ENCODE results near the gene TBC1D22A.

Gene TBC1D22A

DNA sequence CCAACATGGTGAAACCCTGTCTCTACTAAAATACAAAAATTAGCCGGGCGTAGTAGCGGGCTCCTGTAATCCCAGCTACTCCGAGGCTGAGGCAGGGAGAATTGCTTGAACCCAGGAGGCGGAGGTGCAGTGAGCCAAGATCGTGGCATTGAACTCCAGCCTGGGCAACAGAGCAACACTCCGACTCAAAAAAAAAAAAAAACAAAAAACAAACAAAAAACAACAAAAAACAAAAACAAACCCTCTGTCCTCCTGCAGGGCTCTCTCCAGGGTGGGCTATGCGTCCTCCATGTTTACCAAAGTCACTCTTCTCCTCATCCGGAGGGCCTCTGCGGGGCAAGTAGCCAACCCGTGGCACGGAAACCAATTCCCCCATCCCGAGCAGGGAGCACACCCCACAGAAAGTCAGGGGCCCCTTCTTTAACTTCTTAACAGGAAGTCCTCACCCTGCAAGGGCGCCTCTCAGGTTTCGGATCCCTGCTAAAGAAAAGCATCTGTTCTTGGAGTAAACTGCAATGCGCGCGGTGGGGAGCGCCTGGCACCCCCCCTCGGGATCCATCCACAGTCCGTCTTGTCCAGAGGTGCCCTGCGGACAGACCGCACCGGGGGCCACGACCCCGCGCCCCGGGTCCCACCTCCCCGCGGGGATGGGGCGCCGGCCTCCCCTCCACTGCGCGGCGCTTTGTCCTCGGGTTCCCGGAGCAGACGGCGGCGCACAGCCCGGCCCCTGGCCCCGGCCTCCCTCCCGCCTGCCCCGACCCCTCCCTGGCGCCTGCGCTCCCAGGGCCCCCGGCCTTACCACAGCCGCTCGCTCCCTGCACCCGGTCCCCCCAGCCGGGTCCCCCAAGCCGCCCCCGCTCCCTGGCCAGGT, 25.1 kb upstream of the TBC1D22A start:
- no peak for DNase-seq

DNA sequence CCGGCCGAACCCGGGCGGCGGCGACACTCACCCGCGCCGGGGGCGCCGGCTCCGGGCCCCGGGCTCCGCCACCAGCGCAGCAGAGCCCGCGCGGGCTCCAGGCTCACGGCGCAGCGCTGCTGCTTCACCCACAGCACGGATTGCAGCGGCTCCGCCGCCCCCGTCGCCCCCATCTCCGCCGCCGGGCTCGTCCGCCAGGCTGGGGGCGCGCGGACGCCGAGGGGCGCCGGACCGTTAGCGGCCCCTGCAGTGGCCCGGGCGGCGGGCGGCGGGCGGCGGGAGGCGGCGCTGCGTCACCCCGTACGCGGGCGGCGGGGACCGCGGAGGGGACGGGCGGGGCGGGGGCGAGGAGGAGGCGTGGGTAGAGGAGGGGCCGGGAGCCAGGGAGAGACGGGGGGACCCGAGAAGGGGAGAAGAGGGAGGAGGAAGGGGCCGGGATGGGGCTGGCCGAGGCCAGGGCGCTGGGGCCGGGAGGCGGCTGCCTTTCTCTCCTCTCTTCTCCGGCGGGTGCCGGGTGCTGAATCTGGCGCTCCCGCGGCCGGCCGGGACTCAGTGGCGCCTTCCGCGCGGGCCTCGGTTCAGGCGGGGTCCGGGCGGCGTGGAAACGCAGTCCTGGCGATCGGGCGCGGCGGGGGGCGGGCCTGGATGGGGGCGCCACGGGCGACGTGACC, 24.3 kb upstream of the TBC1D22A start, which contains the start of gene CERK:
TSS of gene CERK (minus strand) at position 277 of the 671 bp plus-strand sequence. CDS start at position 173, 104 bp downstream.
- peak; percentile 25 for DNase-seq

DNA sequence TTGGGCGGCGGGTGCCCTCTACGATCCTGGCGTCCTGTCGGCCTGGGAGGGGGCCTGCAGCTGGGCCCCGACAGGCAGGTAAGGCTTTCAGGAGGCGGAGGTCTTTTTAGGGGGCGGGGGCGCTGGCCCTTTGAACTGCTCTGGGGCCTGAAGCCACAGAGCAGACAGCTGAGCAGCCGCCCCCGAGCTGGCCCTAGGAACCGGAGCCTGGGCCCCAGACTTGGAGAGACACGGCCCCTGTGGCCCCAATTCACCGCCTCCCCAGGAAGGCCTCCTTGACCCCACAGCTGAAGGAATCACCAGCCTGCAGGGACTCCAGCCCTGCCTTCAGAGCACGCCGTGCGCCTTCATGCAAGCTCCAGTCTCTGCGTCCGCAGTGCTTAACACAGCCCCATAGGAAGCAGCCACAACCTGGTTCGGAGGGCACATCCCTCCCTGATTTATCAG, 23.8 kb upstream of the TBC1D22A start:
- no peak for DNase-seq

DNA sequence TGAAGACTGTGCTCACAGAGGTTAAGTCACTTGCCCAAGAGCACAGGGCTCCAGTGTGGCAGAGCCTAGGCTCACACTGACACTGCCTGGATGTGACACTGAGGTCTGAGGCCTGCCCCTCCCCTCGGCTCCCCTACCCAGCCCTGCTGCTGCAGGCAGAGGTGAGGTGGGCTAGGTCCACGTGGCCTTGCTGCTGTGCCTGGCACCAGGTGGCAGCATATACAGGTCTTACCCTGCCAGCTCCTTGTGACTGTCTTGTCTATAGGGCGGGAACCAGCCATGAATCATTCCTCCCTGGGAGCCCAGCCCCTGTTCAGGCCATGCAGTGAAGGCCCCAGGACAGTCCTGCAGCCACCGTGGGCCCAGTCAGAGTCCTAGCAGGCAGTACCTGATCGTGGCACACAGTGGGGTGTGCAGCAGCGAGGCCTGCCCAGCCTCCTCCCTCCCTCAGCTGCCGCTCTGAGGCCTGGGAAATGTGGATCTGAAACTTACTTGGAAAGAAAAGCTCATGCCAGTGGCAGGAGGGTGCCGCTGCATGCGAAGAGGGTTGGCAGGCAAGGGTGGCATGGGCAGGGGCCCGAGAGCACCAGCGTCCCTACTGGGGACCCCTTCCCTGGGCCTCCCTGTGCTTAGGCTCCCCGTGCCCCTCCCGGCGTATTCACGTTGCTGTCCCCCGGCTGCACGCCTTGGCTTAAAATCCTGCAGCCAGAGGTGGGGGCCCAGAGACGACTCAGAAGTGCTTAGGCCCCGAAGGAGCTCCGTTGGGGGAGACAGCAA, 23.2 kb upstream of the TBC1D22A start:
- no peak for DNase-seq

DNA sequence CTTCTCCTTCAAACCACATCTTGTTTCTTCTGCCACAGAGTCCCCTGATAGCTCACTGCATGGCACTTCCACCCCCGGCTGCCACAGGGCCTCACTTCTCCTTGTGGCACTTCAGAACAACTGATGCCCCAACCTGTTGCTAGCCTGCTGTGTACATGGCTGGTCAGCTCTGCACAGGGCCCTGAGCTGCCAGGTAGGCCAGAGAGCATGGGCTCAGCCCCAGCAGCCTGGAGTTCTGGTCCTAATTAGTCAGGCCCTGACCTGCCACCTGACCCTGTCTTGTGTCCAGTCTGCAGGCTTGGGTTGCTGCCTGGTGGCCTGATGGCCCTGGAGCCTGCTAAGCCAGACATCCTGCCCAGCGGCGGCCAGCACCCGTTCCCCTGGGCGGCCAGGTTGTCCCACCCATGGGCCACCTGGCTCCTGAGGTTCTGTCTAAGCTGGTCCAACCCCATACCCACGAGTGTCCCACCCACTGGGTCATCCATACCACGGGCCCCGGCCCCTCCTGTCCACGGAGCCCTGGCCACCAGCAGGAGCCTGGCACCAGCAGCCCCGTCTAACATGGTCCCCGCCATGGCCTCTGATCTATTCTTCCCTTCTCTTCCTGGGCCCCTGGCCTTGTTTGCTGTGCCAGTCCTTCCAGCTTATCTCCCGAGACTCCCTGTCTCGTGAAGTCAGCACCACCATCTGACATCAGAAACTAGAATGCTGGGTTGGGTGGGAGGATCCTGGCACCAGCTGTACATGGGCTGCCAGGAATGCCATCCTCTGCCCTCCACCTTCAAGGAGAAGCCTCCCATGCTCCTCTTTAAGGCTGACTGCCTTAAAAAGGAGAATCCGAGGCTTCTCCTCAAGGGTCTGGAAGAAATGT, 21.3 kb upstream of the TBC1D22A start:
- no peak for DNase-seq

DNA sequence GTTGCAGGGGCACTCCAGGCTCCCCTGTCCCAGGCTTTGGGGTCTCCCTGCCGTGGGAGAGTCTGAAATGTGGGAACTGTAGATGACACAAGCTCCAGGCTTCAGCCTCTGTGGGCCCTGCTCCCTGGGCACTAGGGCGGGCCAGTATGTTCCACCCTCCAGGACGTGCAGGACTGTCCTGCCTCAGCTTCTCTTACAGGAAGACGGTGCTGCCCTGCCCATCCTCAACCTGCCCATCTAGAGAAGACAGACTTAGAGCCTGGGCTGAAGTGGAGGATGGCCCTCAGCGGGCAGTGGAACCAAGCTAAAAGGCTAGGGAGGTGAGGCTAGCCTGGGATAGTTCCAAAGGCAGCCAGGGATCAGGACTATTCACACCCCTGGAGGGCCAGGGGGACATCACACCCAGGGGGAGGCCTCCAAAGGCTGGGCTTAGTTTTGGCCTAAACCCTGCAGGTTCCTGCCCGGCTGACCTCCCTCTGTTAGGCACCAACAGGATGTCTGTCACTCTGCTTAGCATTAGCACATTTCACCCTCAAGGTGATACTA, 20.4 kb upstream of the TBC1D22A start:
- DNase-seq = no peak

DNA sequence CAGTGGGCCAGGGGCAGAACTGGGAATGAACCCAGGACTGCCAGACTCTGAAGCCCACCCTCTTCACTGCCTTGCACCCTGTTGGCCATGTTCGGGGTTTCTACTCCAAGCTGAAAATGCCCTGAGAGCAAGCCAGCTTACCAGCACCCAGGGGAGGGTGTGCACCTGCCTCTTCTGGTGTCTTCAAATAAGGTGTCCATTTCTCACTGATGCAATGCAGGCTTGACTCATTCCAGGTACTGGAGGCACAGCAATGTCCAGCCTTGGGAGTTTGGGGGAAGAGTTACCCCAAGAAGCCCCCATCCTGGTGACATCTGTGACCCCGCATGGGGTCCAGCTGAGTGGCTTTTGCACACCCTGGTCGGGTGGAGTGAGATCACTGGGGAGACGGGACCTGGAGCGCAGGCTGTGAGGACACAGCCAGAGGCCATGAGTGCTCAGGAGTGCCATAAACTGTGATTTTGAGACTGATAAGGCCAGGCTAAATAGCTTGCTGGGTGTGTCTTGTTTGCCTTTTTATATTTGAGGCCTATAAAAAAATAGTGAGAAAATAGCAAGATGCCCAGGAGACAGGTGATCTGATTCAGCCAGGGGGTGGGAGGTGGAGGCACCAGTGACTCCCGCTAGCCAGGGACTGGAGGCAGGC, 19.8 kb upstream of the TBC1D22A start:
- DNase-seq = no peak

DNA sequence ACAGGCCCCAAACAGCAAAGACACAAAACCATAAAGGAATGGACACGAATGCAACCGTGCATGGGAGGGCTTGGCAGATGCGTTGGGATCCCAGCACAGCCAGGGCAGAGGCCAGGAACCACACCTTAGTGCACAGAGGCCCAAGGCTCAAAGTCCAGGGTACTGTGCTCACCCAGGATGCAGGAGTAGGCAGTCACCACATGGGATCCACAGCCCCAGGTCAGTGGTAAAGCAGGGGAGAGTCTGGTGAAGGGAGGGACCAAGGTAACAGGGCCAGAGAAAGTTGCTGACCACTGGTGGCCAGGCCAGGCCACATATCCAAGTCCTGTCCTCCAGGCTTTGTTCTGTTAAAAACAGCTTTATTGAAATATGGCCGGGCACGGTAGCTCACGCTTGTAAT, 17.9 kb upstream of the TBC1D22A start:
- DNase-seq = no peak

DNA sequence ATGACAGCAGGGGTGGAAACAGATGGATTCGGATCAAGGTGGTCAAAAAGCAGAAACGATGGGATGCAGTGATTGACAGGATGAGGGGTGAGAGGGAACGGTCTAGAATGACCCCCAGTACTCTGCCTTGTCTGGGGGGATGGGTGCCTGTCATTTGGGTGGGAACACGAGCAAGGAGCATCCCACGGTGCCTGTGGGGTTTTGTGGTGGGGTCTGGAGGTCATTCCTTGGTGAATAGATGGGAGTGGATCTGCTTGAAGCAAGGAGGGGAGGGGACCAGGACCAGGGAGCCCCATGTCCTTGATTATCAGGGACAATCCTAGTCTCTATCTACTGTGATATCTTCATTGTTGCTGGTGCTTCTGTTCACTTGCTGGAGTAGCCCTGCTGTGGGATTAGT, 16.3 kb upstream of the TBC1D22A start:
- DNase-seq = no peak

DNA sequence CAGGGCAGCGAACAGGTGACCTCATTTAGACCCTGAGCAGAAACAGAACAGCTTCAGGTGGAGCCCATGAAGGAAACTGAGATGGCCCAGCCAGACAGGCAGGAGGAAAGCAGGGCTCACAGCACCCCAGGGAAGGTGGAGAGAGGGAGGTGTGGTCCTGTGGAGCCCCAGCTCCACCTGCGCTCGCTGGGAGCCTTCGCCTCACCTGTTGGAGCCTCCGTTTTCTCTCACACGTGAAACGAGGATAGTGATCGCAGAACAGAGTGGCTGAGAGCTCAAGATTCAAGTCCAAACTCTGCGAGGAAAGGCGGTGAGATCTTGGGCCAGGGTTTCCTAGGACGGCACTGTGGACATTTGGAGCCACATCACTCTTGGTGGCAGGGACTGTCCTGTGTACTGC, 15.8 kb upstream of the TBC1D22A start:
- no peak for DNase-seq

DNA sequence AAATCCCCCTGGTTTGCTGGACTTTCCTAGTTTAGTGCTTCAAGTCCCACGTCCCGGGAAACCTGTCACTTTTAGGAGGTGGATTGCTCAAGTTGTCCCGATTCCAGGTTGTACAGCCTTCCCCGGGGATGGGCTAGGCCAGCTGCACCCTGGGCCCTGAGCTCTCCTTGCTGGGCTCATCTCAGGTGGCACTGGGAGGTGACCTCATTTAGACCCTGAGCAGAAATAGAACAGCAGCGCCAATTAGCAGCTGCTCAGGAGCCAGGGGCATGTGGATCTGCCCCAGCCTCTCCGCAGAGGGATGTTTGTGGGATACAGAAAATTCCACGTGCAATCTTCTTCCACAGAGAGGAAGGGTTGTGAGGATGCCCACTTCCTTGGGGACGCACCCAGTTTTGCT, 14.8 kb upstream of the TBC1D22A start:
- DNase-seq = no peak

DNA sequence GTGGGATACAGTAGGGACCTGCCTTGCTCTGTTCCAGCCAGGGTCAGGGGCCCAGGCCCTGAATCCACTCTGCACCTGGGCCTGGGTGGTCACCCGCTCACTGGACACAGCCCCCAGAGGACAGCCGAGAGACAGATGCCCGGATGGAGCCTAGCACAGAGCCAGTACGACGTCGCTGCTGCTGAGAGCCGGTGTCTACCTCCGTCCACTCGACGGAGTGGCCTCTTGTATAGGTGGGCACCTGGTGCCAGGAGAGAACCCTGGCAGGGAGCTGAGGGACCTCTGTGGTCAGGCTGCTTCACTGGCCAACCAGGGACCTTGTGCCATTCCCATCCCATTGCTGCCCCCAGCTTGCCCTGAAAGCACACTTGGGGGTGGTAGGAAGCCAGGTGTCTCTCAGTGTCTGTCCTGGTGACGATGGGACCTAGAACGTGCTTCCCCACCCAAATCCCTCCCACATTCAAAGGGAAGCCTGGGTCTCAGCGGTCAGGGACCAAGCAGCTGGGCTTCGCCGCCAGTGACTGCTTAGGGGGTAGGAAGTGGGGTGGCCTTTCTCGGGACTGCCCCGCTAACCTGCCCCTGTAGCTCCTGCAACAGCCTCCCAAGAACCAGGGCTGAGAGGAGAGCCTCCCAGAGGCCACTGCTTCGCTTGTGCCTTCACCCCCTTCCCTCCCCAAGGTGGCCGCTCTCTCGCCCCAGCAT, 14.1 kb upstream of the TBC1D22A start:
- no peak for DNase-seq

DNA sequence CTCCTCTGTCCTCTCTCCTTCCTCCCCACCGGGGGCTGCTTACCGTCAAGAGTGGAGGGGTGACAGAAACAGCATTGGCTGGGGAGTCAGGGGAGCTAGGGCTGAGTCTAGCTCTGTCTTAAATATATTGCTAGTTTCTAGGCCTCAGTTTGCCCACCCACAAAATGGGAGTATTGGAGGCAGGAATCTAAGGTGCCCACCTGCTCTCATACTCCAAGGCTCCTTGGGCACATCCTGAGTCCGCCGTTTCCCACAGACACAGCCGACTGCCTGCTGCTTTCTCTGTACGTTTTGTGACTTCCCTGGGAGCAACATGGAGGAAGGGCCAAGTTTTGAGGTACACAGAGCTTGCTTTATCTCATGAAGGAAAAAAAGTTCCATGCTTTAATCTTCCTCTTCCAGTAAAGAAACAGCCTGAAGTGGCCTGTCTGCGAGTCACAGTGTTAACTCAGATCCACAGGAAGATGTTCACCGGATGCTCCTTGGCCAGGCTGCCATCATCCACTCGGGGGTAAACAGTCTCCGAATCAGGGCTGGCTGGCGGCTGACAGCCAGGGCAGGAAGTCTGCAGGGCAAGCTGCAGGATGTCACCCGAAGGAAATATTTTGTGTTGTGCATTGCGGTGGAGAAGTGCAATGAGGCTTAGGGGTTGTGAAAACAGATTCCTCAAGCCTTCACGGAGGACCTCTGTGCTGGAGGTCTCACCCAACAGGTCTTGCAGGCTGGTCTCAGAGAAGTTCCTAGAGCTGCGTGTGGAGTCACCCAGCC, 13.4 kb upstream of the TBC1D22A start:
- DNase-seq = no peak

DNA sequence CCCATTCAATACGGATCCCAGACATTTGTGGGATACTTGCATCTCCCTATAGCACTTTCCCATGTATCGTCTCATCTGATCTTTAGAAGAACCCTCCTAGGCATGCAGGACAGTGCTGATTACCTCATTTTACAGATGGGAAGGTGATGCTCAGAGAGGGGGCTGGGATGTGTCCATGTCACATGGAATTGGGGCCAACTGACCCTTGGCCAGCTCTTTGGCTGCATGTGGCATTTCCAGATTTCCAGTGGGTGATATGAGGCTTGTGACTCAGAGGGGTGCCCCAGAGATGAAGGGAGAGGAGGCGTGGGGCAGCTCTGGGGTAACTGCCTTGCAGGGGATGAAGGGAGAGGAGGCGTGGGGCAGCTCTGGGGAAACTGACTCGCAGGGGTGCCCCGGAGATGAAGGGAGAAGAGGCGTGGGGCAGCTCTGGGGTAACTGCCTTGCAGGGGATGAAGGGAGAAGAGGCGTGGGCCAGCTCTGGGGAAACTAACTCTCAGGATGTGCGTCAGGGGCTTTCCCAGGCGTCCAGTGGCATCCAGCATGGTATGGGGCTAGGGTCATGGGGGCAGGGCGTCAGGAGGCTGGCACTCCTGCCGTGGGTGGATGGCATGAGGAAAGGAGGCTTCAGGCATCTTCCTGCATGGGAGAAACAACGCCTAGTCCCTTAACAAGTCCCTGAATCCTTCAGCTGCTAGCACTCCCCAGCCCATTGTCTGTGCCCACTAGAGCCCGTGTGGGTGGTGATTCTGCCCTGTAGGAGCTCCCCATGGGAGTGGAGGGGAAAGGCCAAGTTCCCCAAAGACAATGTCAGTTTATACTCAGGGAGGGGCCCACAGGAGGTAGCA, 12.5 kb upstream of the TBC1D22A start:
- DNase-seq = no peak

DNA sequence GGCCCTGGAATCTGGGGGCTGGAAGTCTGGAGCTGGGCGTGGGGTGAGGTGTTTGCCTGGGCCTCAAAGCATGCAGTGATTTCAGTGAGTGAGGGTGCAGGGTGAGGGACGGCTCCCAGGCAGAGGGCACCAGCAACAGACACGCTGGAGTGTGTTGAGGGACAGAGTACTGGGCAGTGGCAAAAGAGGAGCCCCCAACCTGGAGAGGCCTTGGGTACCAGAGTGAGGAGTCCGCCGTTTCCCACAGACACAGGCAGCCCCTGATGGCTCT, 12.0 kb upstream of the TBC1D22A start:
- no peak for DNase-seq

DNA sequence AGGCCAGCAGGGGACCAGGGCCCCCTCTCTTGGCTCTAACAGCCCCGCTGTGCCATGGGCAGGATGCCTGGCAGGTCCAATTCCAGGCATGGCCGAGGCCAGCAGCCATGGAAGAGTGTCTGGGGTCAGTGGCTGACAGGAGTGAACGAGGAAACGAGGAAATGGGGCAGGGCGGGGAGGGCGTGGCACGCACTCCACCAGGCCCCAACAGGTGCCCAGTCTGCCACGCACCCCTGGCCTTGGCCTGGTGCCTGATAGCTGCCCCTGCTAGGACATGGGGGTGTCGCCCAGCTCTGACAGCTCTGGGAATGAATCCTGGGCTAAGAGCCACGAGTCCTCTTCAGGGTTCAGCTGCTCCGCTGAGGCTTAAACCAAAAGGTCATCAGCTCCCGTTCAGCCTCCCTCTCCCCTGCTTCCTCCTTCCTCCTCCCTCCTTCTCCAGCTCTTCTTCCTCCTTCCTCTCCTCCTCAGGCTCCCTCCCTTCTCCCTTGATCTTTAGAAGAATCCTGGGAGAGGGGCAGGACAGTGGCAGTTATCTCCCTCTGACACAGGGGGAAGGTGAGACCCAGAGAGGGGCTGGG, 11.5 kb upstream of the TBC1D22A start:
- DNase-seq = peak; percentile 16

DNA sequence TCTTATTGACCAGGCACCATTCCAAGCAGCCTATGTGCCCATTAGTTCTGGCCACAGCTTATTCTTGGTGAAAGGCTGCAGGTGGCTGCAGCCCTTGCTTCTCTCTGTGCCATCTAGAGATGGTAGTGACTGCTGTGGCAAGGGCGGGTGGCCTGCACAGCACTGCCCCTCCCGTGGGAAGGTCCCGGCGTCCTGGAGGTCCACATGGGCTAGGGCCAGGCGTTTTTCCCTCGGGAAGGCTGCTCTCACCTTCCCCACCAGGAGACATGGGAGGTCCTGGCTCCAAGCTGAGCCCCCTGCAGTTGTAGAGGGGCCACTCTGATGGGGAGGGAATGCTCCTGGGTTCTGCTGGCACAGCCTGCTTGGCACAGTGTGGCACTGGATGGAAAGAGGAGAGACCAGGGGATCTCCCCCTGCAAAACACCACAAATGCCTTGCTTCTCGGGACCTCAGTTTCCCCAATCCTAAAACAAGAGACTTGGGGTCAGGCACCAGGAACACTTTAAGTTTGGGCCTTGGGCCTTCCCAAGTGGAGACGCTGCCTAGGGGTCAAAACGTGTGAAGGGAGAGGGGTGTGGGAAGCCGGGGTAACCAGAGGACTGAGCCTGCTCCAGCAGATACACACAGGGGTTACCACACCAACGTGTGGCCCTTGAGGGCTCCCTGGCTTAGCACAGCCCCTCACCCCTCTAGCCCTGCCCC, 10.0 kb upstream of the TBC1D22A start:
- DNase-seq = no peak

DNA sequence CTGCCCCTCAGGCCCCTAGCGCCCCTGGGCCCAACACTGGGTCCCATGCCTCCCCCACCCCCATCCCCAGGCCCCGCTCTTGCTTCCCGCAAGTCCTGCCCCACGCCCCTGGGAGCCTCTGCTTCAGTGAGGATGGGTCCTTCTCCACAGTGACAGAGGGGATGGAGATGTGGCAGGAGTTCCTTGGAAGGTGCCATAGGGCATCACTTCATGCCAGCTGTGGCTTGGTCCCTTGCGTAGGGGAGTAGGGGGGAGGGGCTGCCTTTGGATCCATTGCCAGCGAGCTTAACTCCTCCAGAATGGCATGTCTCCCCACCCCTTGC, 9.5 kb upstream of the TBC1D22A start:
- DNase-seq = no peak

DNA sequence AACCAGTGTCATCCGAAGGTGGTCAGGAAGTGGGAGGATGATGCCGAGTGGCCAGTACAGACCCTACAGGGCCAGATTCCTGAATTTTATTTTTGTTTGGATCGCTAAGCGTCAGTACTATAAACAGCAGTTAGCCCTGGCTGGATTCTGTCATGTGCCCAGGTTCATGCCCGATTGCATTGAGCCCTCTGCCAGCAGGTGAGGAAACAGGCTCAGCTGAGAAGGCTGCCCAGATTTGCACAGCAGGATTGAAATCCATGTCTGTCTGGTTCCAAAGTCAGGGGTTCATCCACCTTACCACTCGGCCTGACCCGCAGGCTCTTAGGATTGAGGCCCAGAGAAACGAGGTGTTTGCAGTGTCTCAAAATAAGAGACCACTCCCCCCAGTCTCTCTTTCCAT, 9.1 kb upstream of the TBC1D22A start:
- DNase-seq = no peak

Data from NCI-H2029 (cell line).